RWPE2 (cell line): ENCODE results near the gene CHKB.

ENCODE experiments used
- ATAC-seq: fragments of 200-7000 bp; cut with Tn5 transposase; 3 replicates; pipeline ENCODE4 v1.9.1; 2021; ENCODE audit warnings: low read depth
- DNase-seq: peaks from one replicate; pipeline ENCODE4 v3.0.0-alpha.2; 2020; ENCODE audit warnings: low spot score
- H3K27ac ChIP-seq: fragments of 450-650 bp; 2 replicates; pipeline ENCODE4 v1.5.1; 2017; ENCODE audit warnings: mild to moderate bottlenecking; ENCODE audit not compliant: poor library complexity, severe bottlenecking
- H3K27me3 ChIP-seq: fragments of 250-450 bp; sonication (Bioruptor Pico); 2 replicates; pipeline ENCODE4 v1.5.1; 2021; ENCODE audit warnings: mild to moderate bottlenecking, moderate library complexity; ENCODE audit not compliant: insufficient read depth, poor library complexity, severe bottlenecking
- H3K36me3 ChIP-seq: fragments of 250-450 bp; sonication (Bioruptor Pico); 2 replicates; pipeline ENCODE4 v1.5.1; 2020; ENCODE audit warnings: low read depth, mild to moderate bottlenecking, moderate library complexity
- H3K4me1 ChIP-seq: fragments of 250-450 bp; sonication (Bioruptor Pico); 2 replicates; pipeline ENCODE4 v1.5.1; 2021; ENCODE audit warnings: mild to moderate bottlenecking, moderate library complexity; ENCODE audit not compliant: insufficient read depth, poor library complexity, severe bottlenecking
- H3K4me3 ChIP-seq: fragments of 250-450 bp; sonication (Bioruptor Pico); 2 replicates; pipeline ENCODE4 v1.5.1; 2021; ENCODE audit warnings: mild to moderate bottlenecking, moderate library complexity; ENCODE audit not compliant: severe bottlenecking
- H3K9me3 ChIP-seq: fragments of 250-450 bp; sonication (Bioruptor Pico); 2 replicates; pipeline ENCODE4 v1.5.1; 2021; ENCODE audit warnings: mild to moderate bottlenecking, moderate library complexity; ENCODE audit not compliant: severe bottlenecking
- CTCF ChIP-seq: fragments of 450-650 bp; IDR thresholded peaks from one replicate; pipeline ENCODE4 v1.5.1; 2017; ENCODE audit warnings: mild to moderate bottlenecking, moderate library complexity; ENCODE audit not compliant: poor library complexity, severe bottlenecking

Gene CHKB, protein sequence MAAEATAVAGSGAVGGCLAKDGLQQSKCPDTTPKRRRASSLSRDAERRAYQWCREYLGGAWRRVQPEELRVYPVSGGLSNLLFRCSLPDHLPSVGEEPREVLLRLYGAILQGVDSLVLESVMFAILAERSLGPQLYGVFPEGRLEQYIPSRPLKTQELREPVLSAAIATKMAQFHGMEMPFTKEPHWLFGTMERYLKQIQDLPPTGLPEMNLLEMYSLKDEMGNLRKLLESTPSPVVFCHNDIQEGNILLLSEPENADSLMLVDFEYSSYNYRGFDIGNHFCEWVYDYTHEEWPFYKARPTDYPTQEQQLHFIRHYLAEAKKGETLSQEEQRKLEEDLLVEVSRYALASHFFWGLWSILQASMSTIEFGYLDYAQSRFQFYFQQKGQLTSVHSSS

DNA sequence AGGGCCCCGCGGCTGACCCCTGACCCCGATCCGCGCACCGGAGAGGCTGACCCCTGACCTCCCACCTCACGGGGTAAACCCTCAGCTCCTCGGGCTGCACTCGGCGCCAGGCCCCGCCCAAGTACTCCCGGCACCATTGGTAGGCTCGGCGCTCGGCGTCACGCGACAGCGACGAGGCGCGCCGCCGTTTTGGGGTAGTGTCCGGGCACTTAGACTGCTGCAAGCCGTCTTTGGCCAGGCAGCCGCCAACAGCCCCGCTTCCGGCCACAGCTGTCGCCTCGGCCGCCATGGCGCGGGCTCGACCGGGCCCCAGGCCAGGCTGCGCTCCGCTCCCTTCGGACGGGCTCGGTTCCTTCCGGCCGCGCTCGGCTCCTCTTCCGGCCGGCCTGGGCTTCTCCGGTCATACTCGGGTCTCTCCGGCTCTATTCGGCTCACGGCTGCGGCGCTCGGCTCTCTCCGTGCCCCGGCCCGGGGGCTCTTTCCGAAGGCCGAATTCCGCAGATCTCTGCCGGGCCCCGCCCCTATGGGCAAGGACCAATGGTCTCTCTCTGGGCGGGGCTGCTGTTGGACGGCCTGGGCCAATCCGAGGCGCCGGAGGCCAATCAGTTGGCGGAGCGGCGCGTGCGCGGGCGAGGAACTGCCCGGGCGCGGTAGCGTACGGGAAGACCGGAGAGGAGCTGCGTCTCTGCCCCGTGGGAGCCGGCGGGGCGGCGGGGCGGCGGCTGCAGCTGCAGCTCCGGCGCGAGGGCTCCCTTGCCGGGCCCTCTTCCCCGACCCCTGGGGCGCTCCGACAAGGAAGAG, at the start of gene CHKB:
Gene CHKB, minus strand, starts transcription at position 357 of the 801 bp plus-strand sequence. Its CDS starts 68 bp downstream, at position 289.
- peak within 1 kb of the TSS; percentile 69 for H3K27ac ChIP-seq
- H3K27me3 ChIP-seq, result no peaks in the 10 kb centered on the region
- DNase-seq (peak; percentile 99), ATAC-seq (peak; percentile 94)
- H3K36me3 ChIP-seq, result peaks cover 27% of the 10 kb centered on the region
- peaks cover 4% of the 10 kb centered on the region for H3K4me1 ChIP-seq
- TF ChIP-seq CTCF, result no peak
- peak within 1 kb of the TSS; percentile 79 for H3K4me3 ChIP-seq
- no peaks in the 10 kb centered on the region for H3K9me3 ChIP-seq

GRCh38 chr22:50630376-50630775, 47.7 kb upstream of the CHKB start:
- Histone ChIP-seq H3K27ac (no peak overlapping the region), H3K27me3 (no peaks in the 10 kb centered on the region), H3K4me3 (no peak overlapping the region), H3K36me3 (no peaks in the 10 kb centered on the region), H3K9me3 (no peaks in the 10 kb centered on the region), H3K4me1 (no peaks in the 10 kb centered on the region)
- TF ChIP-seq CTCF, result no peak
- no peak for DNase-seq
- ATAC-seq, result no peak

- TF ChIP-seq CTCF, result no peak
- Histone ChIP-seq H3K27ac (no peak overlapping the region), H3K36me3 (no peaks in the 10 kb centered on the region), H3K4me1 (no peaks in the 10 kb centered on the region), H3K4me3 (peak overlapping the region; percentile 90), H3K27me3 (no peaks in the 10 kb centered on the region), H3K9me3 (no peaks in the 10 kb centered on the region)
- DNase-seq, result no peak
- ATAC-seq, result no peak
These were observed 46.0 kb upstream of the CHKB start for GRCh38 chr22:50628543-50629134.

- H3K36me3 ChIP-seq, result no peaks in the 10 kb centered on the region
- peak; percentile 91 for ATAC-seq
- peak; percentile 61 for TF ChIP-seq CTCF
- H3K4me3 ChIP-seq, result peak within 1 kb of the TSS; percentile 90
- peaks cover 1% of the 10 kb centered on the region for H3K4me1 ChIP-seq
- peak within 1 kb of the TSS; percentile 9 for H3K27ac ChIP-seq
- H3K9me3 ChIP-seq, result no peaks in the 10 kb centered on the region
- no peaks in the 10 kb centered on the region for H3K27me3 ChIP-seq
- DNase-seq, result peak; percentile 78
These were observed 45.2 kb upstream of the CHKB start, which contains the start of gene ARSA for GRCh38 chr22:50627642-50628542. Gene ARSA (minus strand): TSS chr22:50628152. CDS start chr22:50627779, 373 bp downstream.
